H1 (cell line): ENCODE data around the gene MRPL28. TPM values are rescaled to one million over a fixed set of nuclear protein-coding genes. Genes with fewer than 3 reads are reported as not detected.

Experiments used
- CHD2 ChIP-seq: IDR thresholded peaks from 2 replicates; pipeline ENCODE4 v1.6.1; 2012; ENCODE audit warnings: low read length, improper control_type of control experiment
- CTCF ChIP-seq, 3 experiments: IDR thresholded peaks; 1 replicate in 2 of 3; 2 replicates in 1 of 3; pipeline versions ENCODE4 v1.5.1 to v1.6.1; 2011; ENCODE audit warnings: low read length in 3 of 3, mild to moderate bottlenecking in 3 of 3, inconsistent platforms in 2 of 3, low read depth in 1 of 3, moderate library complexity in 1 of 3; ENCODE audit not compliant: insufficient read depth in 1 of 3; ENCODE audit errors: control extremely low read depth in 1 of 3
- EP300 ChIP-seq, 2 experiments: IDR thresholded peaks; 1 replicate in 1 of 2; 2 replicates in 1 of 2; pipeline ENCODE4 v1.6.1; 2011 to 2012; ENCODE audit warnings: low read depth in 2 of 2, low read length in 2 of 2, mild to moderate bottlenecking in 2 of 2, borderline replicate concordance in 1 of 2, inconsistent platforms in 1 of 2, moderate library complexity in 1 of 2
- GTF2F1 ChIP-seq: IDR thresholded peaks from 2 replicates; pipeline ENCODE4 v1.6.1; 2012; ENCODE audit warnings: low read depth, low read length, improper control_type of control experiment, borderline replicate concordance
- PHF8 ChIP-seq: fragments of 200-600 bp; sonication (generic); conservative IDR thresholded peaks from 2 replicates; pipeline ENCODE4 v1.7.1; 2012; ENCODE audit warnings: low read depth, mild to moderate bottlenecking, inconsistent platforms, low read length, moderate library complexity
- polyA plus RNA-seq, 7 experiments: library from polyadenylated mRNA; depleted of rRNA in 3 of 7; stranded (reverse) in 5 of 7; unstranded in 2 of 7; fragments of >200 nt in 5 of 7; fragments of 200-250 nt in 2 of 7; gene quantifications; 1 replicate in 5 of 7; 2 replicates in 1 of 7; 4 replicates in 1 of 7; pipeline versions ENCODE4 v1.2.1 to v1.2.3, GENCODE V29; 2011 to 2013; ENCODE audit warnings: missing spikeins in 2 of 7, mixed read lengths in 2 of 7
- total RNA-seq: library from RNA; stranded (reverse); fragmentation: NEBNext Ultra II Directional; extraction: Animal tissue kit (Norgen Biotek cat#: 25700); gene quantifications from 2 replicates; pipeline ENCODE4 v1.2.1, GENCODE V29; 2021
- TF ChIP-seq, protein P1 (sequence below): IDR thresholded peaks from 2 replicates; pipeline ENCODE4 v1.6.1; 2011; ENCODE audit warnings: low read length, improper control_type of control experiment

MRPL28 gene
- total and polyA plus RNA-seq, 2 of the 8 experiments (the other 6 are each of a cell fraction or from before 2014, with no cell fraction given) = 88.9 to 188 TPM

- TF ChIP-seq PHF8 (peak; percentile 51; the same call in 1 of the 2 replicates), CTCF (IDR thresholded peaks at IDR 0.05; ENCODE audit: control extremely low read depth in 1 of 3, insufficient read depth in 1 of 3, low read depth in 1 of 3, low read length in 3 of 3) (no peak), GTF2F1 (no peak), CHD2 (no peak), EP300 (IDR thresholded peaks at IDR 0.05; ENCODE audit: borderline replicate concordance in 1 of 2, low read depth in 2 of 2, low read length in 2 of 2) (no peak)
- TF ChIP-seq, protein P1, sequence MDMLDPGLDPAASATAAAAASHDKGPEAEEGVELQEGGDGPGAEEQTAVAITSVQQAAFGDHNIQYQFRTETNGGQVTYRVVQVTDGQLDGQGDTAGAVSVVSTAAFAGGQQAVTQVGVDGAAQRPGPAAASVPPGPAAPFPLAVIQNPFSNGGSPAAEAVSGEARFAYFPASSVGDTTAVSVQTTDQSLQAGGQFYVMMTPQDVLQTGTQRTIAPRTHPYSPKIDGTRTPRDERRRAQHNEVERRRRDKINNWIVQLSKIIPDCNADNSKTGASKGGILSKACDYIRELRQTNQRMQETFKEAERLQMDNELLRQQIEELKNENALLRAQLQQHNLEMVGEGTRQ = peak; percentile 33; the same call in 1 of the 2 replicates
Observed at GRCh38 chr16:381789-382717, 11.7 kb upstream of the MRPL28 start, which contains the start of gene PGAP6 (continued).
